Mucosa of stomach (tissue), 1 donor: Measurements from ENCODE around the gene RGS16.
"Not testable (repeated sequence)": the region's sequence is repeated elsewhere in the genome, so short reads cannot be mapped to it uniquely, and the experiment has no call there.

Experiments
- H3K27me3 ChIP-seq: one replicate; pipeline ENCODE4 v1.7.0; 2013; ENCODE audit warnings: mild to moderate bottlenecking, low read length; ENCODE audit not compliant: control insufficient read depth, insufficient read depth
- H3K36me3 ChIP-seq: one replicate; pipeline ENCODE4 v1.7.0; 2013; ENCODE audit warnings: low read length; ENCODE audit not compliant: control insufficient read depth, insufficient read depth
- H3K4me1 ChIP-seq: one replicate; pipeline ENCODE4 v1.7.0; 2013; ENCODE audit warnings: mild to moderate bottlenecking, low read length; ENCODE audit not compliant: control insufficient read depth, insufficient read depth
- H3K4me3 ChIP-seq: one replicate; pipeline ENCODE4 v1.7.0; 2013; ENCODE audit warnings: low read length
- H3K9ac ChIP-seq: one replicate; pipeline ENCODE4 v1.7.0; 2013; ENCODE audit warnings: mild to moderate bottlenecking, low read length, moderate library complexity
- H3K9me3 ChIP-seq: one replicate; pipeline ENCODE4 v1.7.0; 2013; ENCODE audit warnings: mild to moderate bottlenecking, low read length, moderate library complexity; ENCODE audit not compliant: control insufficient read depth
- donor health status: Pancreatic carcinoma.

The RGS16 gene

GRCh38 chr1:182637769-182638168, 33.6 kb upstream of the RGS16 start:
- Histone ChIP-seq H3K36me3 (no peaks in the 10 kb centered on the region), H3K27me3 (no peaks in the 10 kb centered on the region), H3K9ac (no peak overlapping the region), H3K4me3 (no peak overlapping the region), H3K9me3 (no peaks in the 10 kb centered on the region), H3K4me1 (no peaks in the 10 kb centered on the region)

- Histone ChIP-seq H3K36me3 (no peaks in the 10 kb centered on the region), H3K27me3 (no peaks in the 10 kb centered on the region), H3K4me1 (no peaks in the 10 kb centered on the region), H3K9ac (no peak overlapping the region), H3K9me3 (no peaks in the 10 kb centered on the region), H3K4me3 (no peak overlapping the region)
Measured at GRCh38 chr1:182635871-182636270, 31.7 kb upstream of the RGS16 start.

GRCh38 chr1:182634306-182635072, 30.3 kb upstream of the RGS16 start:
- Histone ChIP-seq H3K4me3 (no peak overlapping the region), H3K9ac (no peak overlapping the region), H3K4me1 (no peaks in the 10 kb centered on the region), H3K36me3 (no peaks in the 10 kb centered on the region), H3K9me3 (no peaks in the 10 kb centered on the region), H3K27me3 (no peaks in the 10 kb centered on the region)

- H3K9ac ChIP-seq = no peak overlapping the region
- no peaks in the 10 kb centered on the region for H3K36me3 ChIP-seq
- no peaks in the 10 kb centered on the region for H3K4me1 ChIP-seq
- H3K27me3 ChIP-seq = no peaks in the 10 kb centered on the region
- H3K4me3 ChIP-seq = no peak overlapping the region
- no peaks in the 10 kb centered on the region for H3K9me3 ChIP-seq
Measured at GRCh38 chr1:182633657-182634281, 29.6 kb upstream of the RGS16 start.

GRCh38 chr1:182633031-182633430, 28.8 kb upstream of the RGS16 start:
- Histone ChIP-seq H3K4me1 (no peaks in the 10 kb centered on the region), H3K9ac (no peak overlapping the region), H3K4me3 (no peak overlapping the region), H3K9me3 (no peaks in the 10 kb centered on the region), H3K36me3 (no peaks in the 10 kb centered on the region), H3K27me3 (no peaks in the 10 kb centered on the region)

GRCh38 chr1:182632441-182632857, 28.3 kb upstream of the RGS16 start:
- not testable (repeated sequence) for H3K4me3 ChIP-seq, H3K4me1 ChIP-seq, H3K9me3 ChIP-seq, H3K9ac ChIP-seq, H3K27me3 ChIP-seq, H3K36me3 ChIP-seq

- no peaks in the 10 kb centered on the region for H3K27me3 ChIP-seq
- H3K9me3 ChIP-seq = no peaks in the 10 kb centered on the region
- no peaks in the 10 kb centered on the region for H3K4me1 ChIP-seq
- H3K4me3 ChIP-seq = no peak overlapping the region
- H3K36me3 ChIP-seq = no peaks in the 10 kb centered on the region
- no peak overlapping the region for H3K9ac ChIP-seq
Measured at GRCh38 chr1:182631954-182632353, 27.8 kb upstream of the RGS16 start.

GRCh38 chr1:182631053-182631677, 27.0 kb upstream of the RGS16 start:
- H3K9me3 ChIP-seq = no peaks in the 10 kb centered on the region
- H3K4me3 ChIP-seq = no peak overlapping the region
- no peaks in the 10 kb centered on the region for H3K36me3 ChIP-seq
- H3K4me1 ChIP-seq = no peaks in the 10 kb centered on the region
- H3K9ac ChIP-seq = no peak overlapping the region
- H3K27me3 ChIP-seq = no peaks in the 10 kb centered on the region

GRCh38 chr1:182630586-182630985, 26.4 kb upstream of the RGS16 start:
- Histone ChIP-seq H3K9ac (no peak overlapping the region), H3K27me3 (no peaks in the 10 kb centered on the region), H3K36me3 (no peaks in the 10 kb centered on the region), H3K4me1 (no peaks in the 10 kb centered on the region), H3K9me3 (no peaks in the 10 kb centered on the region), H3K4me3 (no peak overlapping the region)

- no peaks in the 10 kb centered on the region for H3K4me1 ChIP-seq
- H3K9me3 ChIP-seq = no peaks in the 10 kb centered on the region
- no peaks in the 10 kb centered on the region for H3K27me3 ChIP-seq
- H3K4me3 ChIP-seq = no peak overlapping the region
- no peaks in the 10 kb centered on the region for H3K36me3 ChIP-seq
- no peak overlapping the region for H3K9ac ChIP-seq
Measured at GRCh38 chr1:182629499-182630096, 25.4 kb upstream of the RGS16 start.

- Histone ChIP-seq H3K4me1 (no peaks in the 10 kb centered on the region), H3K36me3 (no peaks in the 10 kb centered on the region), H3K9me3 (no peaks in the 10 kb centered on the region), H3K9ac (no peak overlapping the region), H3K4me3 (no peak overlapping the region), H3K27me3 (no peaks in the 10 kb centered on the region)
Measured at GRCh38 chr1:182629080-182629479, 24.9 kb upstream of the RGS16 start.

GRCh38 chr1:182628657-182629056, 24.5 kb upstream of the RGS16 start:
- H3K4me1 ChIP-seq = no peaks in the 10 kb centered on the region
- no peaks in the 10 kb centered on the region for H3K36me3 ChIP-seq
- no peak overlapping the region for H3K4me3 ChIP-seq
- no peak overlapping the region for H3K9ac ChIP-seq
- no peaks in the 10 kb centered on the region for H3K9me3 ChIP-seq
- no peaks in the 10 kb centered on the region for H3K27me3 ChIP-seq
